GM19397 (cell line): ENCODE data around the gene GNG3.

ENCODE experiments used
- ATAC-seq: cut with Tn5 transposase; IDR thresholded peaks from one replicate; pipeline ENCODE4 v1.9.1; 2021; ENCODE audit warnings: mild to moderate bottlenecking, moderate library complexity; ENCODE audit not compliant: unreplicated experiment

Gene GNG3

GRCh38 chr11:62755086-62755615 lies 47.7 kb downstream of the GNG3 start:
- no peak for ATAC-seq

GRCh38 chr11:62757846-62758788 lies 50.6 kb downstream of the GNG3 start:
- no peak for ATAC-seq
